IMR-90 (cell line): Measurements from ENCODE around the gene INSL3. TPM values are rescaled to one million over a fixed set of nuclear protein-coding genes. Genes with fewer than 3 reads are reported as not detected.

Experiments
- ATAC-seq: fragments of 200-7000 bp; cut with Tn5 transposase; 2 replicates; pipeline ENCODE4 v1.9.1; 2020; ENCODE audit warnings: low read depth, mild to moderate bottlenecking, moderate library complexity
- BruUV-seq: library from RNA; stranded (reverse); fragments of 400-500 nt; replicated peaks from 2 replicates; lab custom pipeline; 2021; lab: Mats Ljungman, UMichigan
- CTCF ChIA-PET: fragments of 300-600 bp; formaldehyde crosslinking; extraction: SDS; loops from one replicate; lab custom pipeline; 2021; ENCODE audit warnings: antibody characterized with exemption; lab: Yijun Ruan, JAX
- POLR2A ChIA-PET: fragments of 300-600 bp; sonication (Branson Sonifier 250); formaldehyde crosslinking; loops from one replicate; lab custom pipeline; 2022; ENCODE audit warnings: antibody characterized with exemption; ENCODE audit not compliant: unreplicated experiment; lab: Charles Lee
- DNase-seq: peaks from one replicate; pipeline ENCODE4 v3.0.0; 2013
- H2AFZ ChIP-seq: replicated peaks from 2 replicates; pipeline ENCODE3; 2013; ENCODE audit warnings: low read length, mild to moderate bottlenecking; ENCODE audit not compliant: poor library complexity
- H2AK5ac ChIP-seq: 2 replicates; pipeline ENCODE4 v1.6.1; 2013; ENCODE audit warnings: low read depth, low read length, inconsistent platforms
- H2AK9ac ChIP-seq: replicated peaks from 2 replicates; pipeline ENCODE3; 2013; ENCODE audit warnings: mild to moderate bottlenecking, low read depth, low read length, moderate library complexity; ENCODE audit not compliant: poor library complexity
- H2BK120ac ChIP-seq: 2 replicates; pipeline ENCODE4 v1.6.1; 2013; ENCODE audit warnings: low read depth, low read length, inconsistent platforms
- H2BK15ac ChIP-seq: 3 replicates; pipeline ENCODE4 v1.6.1; 2013; ENCODE audit warnings: low read depth, low read length, inconsistent platforms
- H2BK20ac ChIP-seq: 2 replicates; pipeline ENCODE4 v1.6.1; 2013; ENCODE audit warnings: low read depth, mild to moderate bottlenecking, inconsistent platforms, low read length, moderate library complexity
- H2BK5ac ChIP-seq: 2 replicates; pipeline ENCODE4 v1.6.1; 2013; ENCODE audit warnings: mild to moderate bottlenecking, low read depth, low read length, inconsistent platforms; ENCODE audit not compliant: poor library complexity, severe bottlenecking
- H3K14ac ChIP-seq: replicated peaks from 2 replicates; pipeline ENCODE4 v1.6.1; 2013; ENCODE audit warnings: low read depth, low read length, inconsistent platforms
- H3K18ac ChIP-seq: 2 replicates; pipeline ENCODE4 v1.6.1; 2013; ENCODE audit warnings: low read depth, low read length, control low read depth
- H3K23ac ChIP-seq: 2 replicates; pipeline ENCODE4 v1.6.1; 2013; ENCODE audit warnings: low read depth, low read length, inconsistent platforms
- H3K27ac ChIP-seq: 2 replicates; pipeline ENCODE4 v1.5.1; 2013; ENCODE audit warnings: mild to moderate bottlenecking, control low read depth, low read length; ENCODE audit not compliant: insufficient read depth
- H3K27me3 ChIP-seq: 2 replicates; pipeline ENCODE4 v1.6.1; 2013; ENCODE audit warnings: low read length; ENCODE audit not compliant: control insufficient read depth, insufficient read depth
- H3K36me3 ChIP-seq: 2 replicates; pipeline ENCODE4 v1.6.1; 2013; ENCODE audit warnings: low read length, mixed read lengths; ENCODE audit not compliant: control insufficient read depth, insufficient read depth
- H3K4ac ChIP-seq: 2 replicates; pipeline ENCODE4 v1.6.1; 2013; ENCODE audit warnings: low read depth, low read length, inconsistent platforms
- H3K4me1 ChIP-seq: 2 replicates; pipeline ENCODE4 v1.6.1; 2013; ENCODE audit warnings: low read length, mixed read lengths; ENCODE audit not compliant: control insufficient read depth, insufficient read depth
- H3K4me2 ChIP-seq: 2 replicates; pipeline ENCODE4 v1.6.1; 2013; ENCODE audit warnings: low read depth, mild to moderate bottlenecking, control low read depth, low read length, moderate library complexity
- H3K4me3 ChIP-seq: 2 replicates; pipeline ENCODE4 v1.5.1; 2013; ENCODE audit warnings: low read depth, mild to moderate bottlenecking, control low read depth, low read length, moderate library complexity; ENCODE audit not compliant: insufficient read depth
- H3K56ac ChIP-seq: 2 replicates; pipeline ENCODE4 v1.6.1; 2013; ENCODE audit warnings: low read length, inconsistent platforms; ENCODE audit not compliant: insufficient read depth; ENCODE audit errors: extremely low read depth
- H3K79me1 ChIP-seq, 2 experiments: 2 replicates each; pipeline ENCODE4 v1.6.1; 2013; ENCODE audit warnings: low read length in 2 of 2, inconsistent platforms in 1 of 2, low read depth in 1 of 2
- H3K9ac ChIP-seq: 2 replicates; pipeline ENCODE4 v1.6.1; 2013; ENCODE audit warnings: low read depth, low read length, control low read depth
- H3K9me1 ChIP-seq: 2 replicates; pipeline ENCODE4 v1.6.1; 2013; ENCODE audit warnings: low read length, inconsistent platforms; ENCODE audit not compliant: insufficient read depth
- H3K9me3 ChIP-seq: 2 replicates; pipeline ENCODE4 v1.6.1; 2013; ENCODE audit warnings: low read length; ENCODE audit not compliant: control insufficient read depth, insufficient read depth
- H4K20me1 ChIP-seq: 2 replicates; pipeline ENCODE4 v1.6.1; 2013; ENCODE audit warnings: low read length, inconsistent platforms; ENCODE audit not compliant: insufficient read depth
- H4K5ac ChIP-seq: 2 replicates; pipeline ENCODE4 v1.6.1; 2013; ENCODE audit warnings: mild to moderate bottlenecking, low read depth, low read length, control low read depth
- H4K8ac ChIP-seq, 2 experiments: 2 replicates each; pipeline ENCODE4 v1.6.1; 2013; ENCODE audit warnings: low read depth in 2 of 2, low read length in 2 of 2, control low read depth in 1 of 2, inconsistent platforms in 1 of 2
- H4K91ac ChIP-seq: 2 replicates; pipeline ENCODE4 v1.6.1; 2013; ENCODE audit warnings: low read depth, low read length, inconsistent platforms; ENCODE audit not compliant: insufficient read depth
- CHD1 ChIP-seq: IDR thresholded peaks from 2 replicates; pipeline ENCODE4 v1.6.1; 2012; ENCODE audit warnings: low read depth, low read length, improper control_type of control experiment
- CTCF ChIP-seq: conservative IDR thresholded peaks from 2 replicates; pipeline ENCODE4 v1.5.1; 2012; ENCODE audit warnings: mild to moderate bottlenecking, low read depth, low read length, improper control_type of control experiment
- ELK1 ChIP-seq: fragments of 150-350 bp; IDR thresholded peaks from 2 replicates; pipeline ENCODE4 v1.6.1; 2016; ENCODE audit warnings: low read depth, mild to moderate bottlenecking, low read length, moderate library complexity, borderline replicate concordance
- FOS ChIP-seq: fragments of 150-350 bp; IDR thresholded peaks from 2 replicates; pipeline ENCODE4 v1.6.1; 2016; ENCODE audit warnings: low read depth, low read length
- MAZ ChIP-seq: IDR thresholded peaks from 2 replicates; pipeline ENCODE4 v1.6.1; 2012; ENCODE audit warnings: low read depth, mild to moderate bottlenecking, low read length, improper control_type of control experiment, moderate library complexity, borderline replicate concordance
- MXI1 ChIP-seq: IDR thresholded peaks from 2 replicates; pipeline ENCODE4 v1.6.1; 2012; ENCODE audit warnings: low read depth, mild to moderate bottlenecking, low read length, moderate library complexity, borderline replicate concordance
- POLR2A ChIP-seq: IDR thresholded peaks from 2 replicates; pipeline ENCODE4 v1.6.1; 2012; ENCODE audit warnings: mild to moderate bottlenecking, low read depth, low read length
- RCOR1 ChIP-seq: IDR thresholded peaks from 2 replicates; pipeline ENCODE4 v1.6.1; 2012; ENCODE audit warnings: mild to moderate bottlenecking, low read length, improper control_type of control experiment; ENCODE audit not compliant: insufficient replicate concordance
- RFX5 ChIP-seq: IDR thresholded peaks from 2 replicates; pipeline ENCODE4 v1.8.0; 2012; ENCODE audit warnings: low read depth, mild to moderate bottlenecking, low read length, moderate library complexity
- SMC3 ChIP-seq: fragments of 150-350 bp; IDR thresholded peaks from 2 replicates; pipeline ENCODE4 v1.6.1; 2016; ENCODE audit warnings: low read depth, mild to moderate bottlenecking, antibody characterized with exemption, low read length, moderate library complexity
- WGBS, 2 experiments: methylation state at CpG; one replicate each; pipeline versions ENCODE4 v1.1.5 to v1.1.7; 2013; ENCODE audit warnings: missing lambda C conversion rate in 2 of 2; ENCODE audit not compliant: insufficient read length in 1 of 2; ENCODE audit errors: extremely low coverage in 2 of 2; 5-methylcytosine and 5-hydroxymethylcytosine counted together
- dilution Hi-C: fragments of 300-500 bp; cut with HindIII; formaldehyde crosslinking; loops from one replicate; pipeline ENCODE4 v1.14.3; 2018; ENCODE audit warnings: low sequenced_read_pairs; ENCODE audit not compliant: unreplicated experiment
- in situ Hi-C: fragments of 300-500 bp; cut with MboI; formaldehyde crosslinking; loops from 3 replicates; pipeline ENCODE4 v1.14.3; 2019; ENCODE audit warnings: low sequenced_read_pairs, inconsistent platforms, mixed read lengths
- intact Hi-C: fragments of 100-400 bp; cut with micrococcal nuclease; formaldehyde crosslinking; loops from 2 replicates; pipeline ENCODE4 v1.10.0; 2022
- polyA plus RNA-seq, 3 experiments: library from polyadenylated mRNA; depleted of rRNA; stranded (reverse); fragments of >200 nt; gene quantifications; 2 replicates each; pipeline ENCODE4 v1.2.3, GENCODE V29; 2012; ENCODE audit warnings: low replicate concordance in 1 of 3
- total RNA-seq: library from RNA; depleted of rRNA; stranded (reverse); fragments of >200 nt; gene quantifications from 2 replicates; pipeline ENCODE4 v1.2.3, GENCODE V29; 2012

INSL3 gene
- total and polyA plus RNA-seq, 2 of the 4 experiments (the other 2 are of a cell fraction) = not detected

- no peak overlapping the region for H2BK5ac ChIP-seq
- H3K4ac ChIP-seq = no peak overlapping the region
- H2BK15ac ChIP-seq = no peak overlapping the region
- no peak overlapping the region for H4K5ac ChIP-seq
- in situ Hi-C loops = no loop called here
- no peak overlapping the region for H4K8ac ChIP-seq
- no TSS peak for BruUV-seq
- no peaks in the 10 kb centered on the region for H4K20me1 ChIP-seq
- no peak overlapping the region for H3K4me3 ChIP-seq
- CTCF ChIA-PET = no interaction called here
- H3K4me2 ChIP-seq = no peak overlapping the region
- no peaks in the 10 kb centered on the region for H3K79me1 ChIP-seq
- no peak overlapping the region for H2AK9ac ChIP-seq
- intact Hi-C loops = no loop called here
- no peak for TF ChIP-seq MXI1
- TF ChIP-seq MAZ = no peak
- TF ChIP-seq POLR2A = no peak
- TF ChIP-seq CTCF = no peak
- no peak for TF ChIP-seq CHD1
- no peak for TF ChIP-seq ELK1
- no peak for TF ChIP-seq RCOR1
- TF ChIP-seq FOS = no peak
- no peak for TF ChIP-seq SMC3
- TF ChIP-seq RFX5 = no peak
- no peak overlapping the region for H3K23ac ChIP-seq
- no peaks in the 10 kb centered on the region for H3K9me1 ChIP-seq
- H3K4me1 ChIP-seq = no peaks in the 10 kb centered on the region
- H3K18ac ChIP-seq = no peak overlapping the region
- H2BK20ac ChIP-seq = no peak overlapping the region
- WGBS, 2 experiments = no CpG with 5 or more reads among the region's 6 CpGs
- peaks cover 3% of the 10 kb centered on the region; the same call in 1 of the 2 replicates for H3K9me3 ChIP-seq
- no peak overlapping the region for H2AFZ ChIP-seq
- POLR2A ChIA-PET = no interaction called here
- H3K56ac ChIP-seq = no peak overlapping the region
- H4K91ac ChIP-seq = no peak overlapping the region
- H2AK5ac ChIP-seq = no peak overlapping the region
- H3K36me3 ChIP-seq = no peaks in the 10 kb centered on the region
- no peak overlapping the region for H2BK120ac ChIP-seq
- peaks cover 29% of the 10 kb centered on the region for H3K27me3 ChIP-seq
- no peak overlapping the region for H3K9ac ChIP-seq
- DNase-seq = no peak
- H3K14ac ChIP-seq = no peak overlapping the region
- no peak for ATAC-seq
- no peak overlapping the region for H3K27ac ChIP-seq
- dilution Hi-C loops = no loop called here
Measured at GRCh38 chr19:17790059-17790780, 31.1 kb downstream of the INSL3 start.
